ENCODE data around the gene UGT1A1. TPM values are rescaled to one million over a fixed set of nuclear protein-coding genes. Genes with fewer than 3 reads are reported as not detected.

UGT1A1 gene
- total and polyA plus RNA-seq, 10 donors = not detected

DNA sequence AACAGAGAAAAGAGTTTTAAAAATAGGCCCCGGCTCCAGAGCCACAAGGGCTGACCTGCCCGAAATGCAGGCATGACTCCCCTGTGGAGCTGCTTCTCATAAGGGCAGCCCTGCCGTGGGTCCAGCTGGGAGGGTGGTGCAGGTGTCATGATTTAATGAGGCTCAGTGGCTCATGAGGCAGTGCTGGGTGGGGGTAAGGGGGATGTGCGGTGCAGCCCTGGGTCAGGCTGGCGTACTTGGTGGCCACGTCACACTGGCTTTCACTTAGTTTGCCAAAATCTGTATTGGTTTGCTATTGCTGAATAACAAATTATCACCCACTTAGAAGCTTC is 60.7 kb downstream of the UGT1A1 start:
- Histone ChIP-seq H3K36me3 (no peaks in the 10 kb centered on the region), H3K27ac (no peak overlapping the region), H3K4me1 (no peaks in the 10 kb centered on the region), H3K9me3 (peaks cover 0 to 4% (median 0%) of the 10 kb centered on the region in 8 donors), H3K4me3 (no peak overlapping the region), H3K27me3 (replicated peaks in 1 of 7) (peaks cover 0 to 9% (median 0%) of the 10 kb centered on the region in 7 donors)
- WGBS, 5 donors = 79 to 92% (median 89%) methylated on average over 4 to 6 of the region's 6 CpGs
- intact Hi-C loops (cut with DNase I; ENCODE audit: low total_unique reads) = no loop called here
- TF ChIP-seq POLR2AphosphoS5 (IDR thresholded peaks at IDR 0.05) = no peak
- no peak for TF ChIP-seq POLR2A (IDR thresholded peaks at IDR 0.05)
- TF ChIP-seq, protein P1, sequence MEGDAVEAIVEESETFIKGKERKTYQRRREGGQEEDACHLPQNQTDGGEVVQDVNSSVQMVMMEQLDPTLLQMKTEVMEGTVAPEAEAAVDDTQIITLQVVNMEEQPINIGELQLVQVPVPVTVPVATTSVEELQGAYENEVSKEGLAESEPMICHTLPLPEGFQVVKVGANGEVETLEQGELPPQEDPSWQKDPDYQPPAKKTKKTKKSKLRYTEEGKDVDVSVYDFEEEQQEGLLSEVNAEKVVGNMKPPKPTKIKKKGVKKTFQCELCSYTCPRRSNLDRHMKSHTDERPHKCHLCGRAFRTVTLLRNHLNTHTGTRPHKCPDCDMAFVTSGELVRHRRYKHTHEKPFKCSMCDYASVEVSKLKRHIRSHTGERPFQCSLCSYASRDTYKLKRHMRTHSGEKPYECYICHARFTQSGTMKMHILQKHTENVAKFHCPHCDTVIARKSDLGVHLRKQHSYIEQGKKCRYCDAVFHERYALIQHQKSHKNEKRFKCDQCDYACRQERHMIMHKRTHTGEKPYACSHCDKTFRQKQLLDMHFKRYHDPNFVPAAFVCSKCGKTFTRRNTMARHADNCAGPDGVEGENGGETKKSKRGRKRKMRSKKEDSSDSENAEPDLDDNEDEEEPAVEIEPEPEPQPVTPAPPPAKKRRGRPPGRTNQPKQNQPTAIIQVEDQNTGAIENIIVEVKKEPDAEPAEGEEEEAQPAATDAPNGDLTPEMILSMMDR (IDR thresholded peaks at IDR 0.05 in 8 of 11, conservative IDR thresholded peaks at IDR 0.05 in 3 of 11) = no peak
- DNase-seq = peak; percentile 72

DNA sequence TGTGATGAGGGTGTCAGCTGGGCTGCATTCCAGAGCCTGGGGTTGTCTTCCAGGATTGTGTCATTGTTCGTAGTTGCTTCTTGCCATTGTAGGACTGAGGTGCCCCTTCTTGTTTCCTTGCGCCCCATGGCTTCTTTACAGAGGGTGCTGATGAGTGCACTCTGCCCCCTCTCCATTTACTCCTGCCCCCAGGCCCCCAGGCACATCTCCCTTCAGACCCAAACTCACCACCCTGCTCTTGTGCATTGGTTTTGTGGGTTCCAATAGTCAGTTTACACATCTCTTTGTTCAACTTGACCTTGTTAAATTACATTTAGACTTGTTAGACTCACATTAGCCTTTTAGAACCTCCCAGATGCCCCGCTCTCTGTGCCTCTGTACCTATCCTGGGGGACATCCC is 61.1 kb downstream of the UGT1A1 start:
- Histone ChIP-seq H3K4me3 (no peak overlapping the region), H3K27me3 (replicated peaks in 1 of 7) (peaks cover 0 to 9% (median 0%) of the 10 kb centered on the region in 7 donors), H3K27ac (no peak overlapping the region), H3K9me3 (peaks cover 0 to 4% (median 0%) of the 10 kb centered on the region in 8 donors), H3K4me1 (no peaks in the 10 kb centered on the region), H3K36me3 (no peaks in the 10 kb centered on the region)
- WGBS, 5 donors = 83 to 92% (median 89%) methylated on average over 3 of the region's 3 CpGs
- DNase-seq = peak; percentile 11
- TF ChIP-seq POLR2AphosphoS5 (IDR thresholded peaks at IDR 0.05) (no peak), POLR2A (IDR thresholded peaks at IDR 0.05) (no peak)
- TF ChIP-seq, protein P1 (IDR thresholded peaks at IDR 0.05 in 8 of 11, conservative IDR thresholded peaks at IDR 0.05 in 3 of 11) = no peak
- intact Hi-C loops (cut with DNase I; ENCODE audit: low total_unique reads) = no loop called here

DNA sequence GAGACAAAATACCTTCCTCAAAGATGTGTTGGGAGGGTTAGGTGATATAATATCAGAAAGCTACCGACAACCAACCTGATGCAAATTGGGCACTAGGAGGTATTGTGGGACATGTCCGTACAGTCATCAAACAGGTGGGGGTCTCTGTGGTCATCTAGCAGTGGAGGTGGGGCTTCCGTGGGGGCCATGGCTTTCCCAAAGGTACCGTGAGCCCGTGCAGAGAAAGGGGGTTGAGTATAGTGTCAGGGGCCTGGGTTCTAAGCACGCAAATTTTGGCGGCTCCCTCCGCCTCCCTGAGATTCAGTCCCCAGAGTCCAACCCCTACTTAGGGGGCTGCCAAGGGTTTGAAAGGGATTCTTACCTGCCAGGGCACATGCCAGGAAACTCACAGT is 61.6 kb downstream of the UGT1A1 start:
- H3K36me3 ChIP-seq = no peaks in the 10 kb centered on the region
- no peaks in the 10 kb centered on the region for H3K4me1 ChIP-seq
- WGBS, 5 donors = 91 to 96% (median 92%) methylated on average over 8 of the region's 8 CpGs
- H3K27me3 ChIP-seq (replicated peaks in 1 of 7) = peaks cover 0 to 9% (median 0%) of the 10 kb centered on the region in 7 donors
- no peak overlapping the region for H3K4me3 ChIP-seq
- H3K9me3 ChIP-seq = peaks cover 0 to 8% (median 0%) of the 10 kb centered on the region in 8 donors
- no peak overlapping the region for H3K27ac ChIP-seq
- intact Hi-C loops (cut with DNase I; ENCODE audit: low total_unique reads) = no loop called here
- TF ChIP-seq POLR2AphosphoS5 (IDR thresholded peaks at IDR 0.05) = no peak
- TF ChIP-seq, protein P1 (IDR thresholded peaks at IDR 0.05 in 8 of 11, conservative IDR thresholded peaks at IDR 0.05 in 3 of 11) = no peak
- no peak for TF ChIP-seq POLR2A (IDR thresholded peaks at IDR 0.05)
- DNase-seq = peak; percentile 42

DNA sequence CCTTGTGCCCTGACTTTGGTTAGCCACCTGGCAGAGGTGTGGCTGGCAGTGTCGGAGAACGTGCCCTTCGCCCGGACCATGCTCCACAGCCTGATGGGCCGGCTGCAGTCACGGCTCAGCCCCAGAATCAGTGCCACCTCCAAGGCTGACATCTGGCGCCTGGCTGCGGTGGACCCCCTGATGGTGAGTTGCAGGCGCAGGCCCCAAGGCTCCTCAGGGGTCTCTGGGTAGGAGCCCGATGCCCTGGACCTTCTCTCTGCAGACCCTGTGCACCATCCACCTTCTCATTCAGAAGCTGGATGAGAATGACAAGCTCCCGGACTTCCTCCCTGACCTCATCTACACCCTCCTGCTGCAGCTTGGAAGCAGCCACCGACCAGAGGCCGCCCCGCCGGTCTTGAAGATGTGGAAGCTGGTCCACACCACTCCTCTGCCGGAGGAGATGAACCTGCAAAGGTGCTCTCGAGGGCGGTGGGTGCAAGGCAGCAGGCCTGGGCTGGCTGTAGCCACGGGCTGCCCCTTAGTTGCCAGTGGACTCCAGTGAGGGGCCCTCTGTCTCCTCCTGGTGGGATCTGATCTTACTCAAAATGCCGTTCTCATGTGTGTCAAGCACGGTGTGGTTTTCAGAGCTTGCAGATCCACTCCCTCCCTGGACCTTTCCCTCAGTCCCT is 62.2 kb downstream of the UGT1A1 start:
- intact Hi-C loops (cut with DNase I; ENCODE audit: low total_unique reads) = no loop called here
- 85 to 90% (median 89%) methylated on average over 4 to 21 of the region's 21 CpGs for WGBS, 5 donors
- Histone ChIP-seq H3K27ac (no peak overlapping the region), H3K4me3 (no peak overlapping the region), H3K4me1 (no peaks in the 10 kb centered on the region), H3K27me3 (replicated peaks in 1 of 7) (peaks cover 0 to 9% (median 0%) of the 10 kb centered on the region in 7 donors), H3K36me3 (no peaks in the 10 kb centered on the region), H3K9me3 (peaks cover 0 to 8% (median 0%) of the 10 kb centered on the region in 8 donors)
- DNase-seq = peak; percentile 69
- no peak for TF ChIP-seq POLR2A (IDR thresholded peaks at IDR 0.05)
- TF ChIP-seq, protein P1 (IDR thresholded peaks at IDR 0.05 in 8 of 11, conservative IDR thresholded peaks at IDR 0.05 in 3 of 11) = no peak
- no peak for TF ChIP-seq POLR2AphosphoS5 (IDR thresholded peaks at IDR 0.05)

Other genes starting within 250 kb of the UGT1A1 start
- 10 to 100 TPM; 22.3 to 57.3 (median 42.5) TPM for gene USP40, start 193.5 kb upstream of the UGT1A1 start, total RNA-seq
- 10 to 100 TPM; 11.4 to 21.9 (median 20.5) TPM for gene USP40, start 193.5 kb upstream of the UGT1A1 start, polyA plus RNA-seq
- not detected for gene UGT1A8, start 142.6 kb upstream of the UGT1A1 start, total RNA-seq
- not detected for gene UGT1A8, start 142.6 kb upstream of the UGT1A1 start, polyA plus RNA-seq
- not detected for gene UGT1A10, start 123.8 kb upstream of the UGT1A1 start, total RNA-seq
- under 1 TPM in 1 of 3 donors, not detected in 2; 0.03 TPM for gene UGT1A10, start 123.8 kb upstream of the UGT1A1 start, polyA plus RNA-seq
- gene UGT1A9, start 88.4 kb upstream of the UGT1A1 start, total RNA-seq = not detected
- not detected for gene UGT1A9, start 88.4 kb upstream of the UGT1A1 start, polyA plus RNA-seq
- gene UGT1A7, start 78.4 kb upstream of the UGT1A1 start, total RNA-seq = not detected
- gene UGT1A7, start 78.4 kb upstream of the UGT1A1 start, polyA plus RNA-seq = under 1 TPM in 1 of 3 donors, not detected in 2; 0.03 TPM
- not detected for gene UGT1A6, start 67.4 kb upstream of the UGT1A1 start, total RNA-seq
- not detected for gene UGT1A6, start 67.4 kb upstream of the UGT1A1 start, polyA plus RNA-seq
- not detected for gene UGT1A5, start 47.4 kb upstream of the UGT1A1 start, total RNA-seq
- not detected for gene UGT1A5, start 47.4 kb upstream of the UGT1A1 start, polyA plus RNA-seq
- not detected for gene UGT1A4, start 41.5 kb upstream of the UGT1A1 start, total RNA-seq
- not detected for gene UGT1A4, start 41.5 kb upstream of the UGT1A1 start, polyA plus RNA-seq
- not detected for gene UGT1A3, start 31.2 kb upstream of the UGT1A1 start, total RNA-seq
- not detected for gene UGT1A3, start 31.2 kb upstream of the UGT1A1 start, polyA plus RNA-seq
- under 1 TPM in 2 of 7 donors, not detected in 5; 0.27 to 0.43 TPM for gene MROH2A, start 18.1 kb downstream of the UGT1A1 start, total RNA-seq
- 1 to 10 TPM in 1 of 3 donors, not detected in 2; 1.5 TPM for gene MROH2A, start 18.1 kb downstream of the UGT1A1 start, polyA plus RNA-seq
- 1 to 10 TPM; 1.4 to 7.4 (median 5.2) TPM for gene HJURP, start 94.3 kb downstream of the UGT1A1 start, total RNA-seq
- gene HJURP, start 94.3 kb downstream of the UGT1A1 start, polyA plus RNA-seq = 1 to 10 TPM; 2.2 to 5.6 (median 2.9) TPM
- gene TRPM8, start 157.1 kb downstream of the UGT1A1 start, total RNA-seq = not detected
- gene TRPM8, start 157.1 kb downstream of the UGT1A1 start, polyA plus RNA-seq = under 1 TPM in 2 of 3 donors, not detected in 1; 0.02 to 0.06 TPM

All from spleen (tissue), 11 donors.